HEK293 (cell line): ENCODE data around the gene NEGR1.

Experiments
- CTCF ChIA-PET: fragments of 350-600 bp; formaldehyde crosslinking; extraction: SDS; loops from one replicate; lab custom pipeline; 2021; ENCODE audit warnings: antibody characterized with exemption; lab: Yijun Ruan, JAX
- POLR2A ChIA-PET: fragments of 300-600 bp; formaldehyde crosslinking; extraction: SDS; loops from one replicate; lab custom pipeline; 2020; ENCODE audit warnings: antibody characterized with exemption, inconsistent platforms; lab: Yijun Ruan, JAX
- H3K27ac ChIP-seq: fragments of 200-500 bp; sonication (Bioruptor generic); 2 replicates; pipeline ENCODE4 v1.5.1; 2014; ENCODE audit warnings: low read depth, low read length, control low read depth, inconsistent platforms; ENCODE audit errors: extremely low read depth
- H3K36me3 ChIP-seq, 2 experiments: fragments of 200-500 bp in 1 of 2; sonication (Bioruptor generic) in 1 of 2; 1 replicate in 1 of 2; 2 replicates in 1 of 2; pipeline ENCODE4 v1.5.1; 2014 to 2017; ENCODE audit warnings: inconsistent platforms in 2 of 2, low read length in 2 of 2; ENCODE audit not compliant: control insufficient read depth in 2 of 2, insufficient read depth in 1 of 2
- H3K4me1 ChIP-seq: fragments of 200-500 bp; sonication (Bioruptor generic); 2 replicates; pipeline ENCODE4 v1.5.1; 2014; ENCODE audit warnings: mild to moderate bottlenecking, low read length, inconsistent platforms; ENCODE audit not compliant: control insufficient read depth, insufficient read depth
- H3K4me3 ChIP-seq: 2 replicates; pipeline ENCODE4 v1.5.1; 2011; ENCODE audit warnings: low read depth, mild to moderate bottlenecking, control low read depth, low read length, moderate library complexity
- H3K9me3 ChIP-seq: fragments of 200-500 bp; sonication (Bioruptor generic); 2 replicates; pipeline ENCODE4 v1.5.1; 2014; ENCODE audit warnings: low read depth, low read length, inconsistent platforms; ENCODE audit not compliant: control insufficient read depth, insufficient read depth
- GLIS1 ChIP-seq: fragments of 450-650 bp; formaldehyde crosslinking; IDR thresholded peaks from 2 replicates; pipeline ENCODE4 v1.5.1; 2016; ENCODE audit warnings: missing biosample characterization, missing genetic modification characterization
- SALL2 ChIP-seq: fragments of 450-650 bp; formaldehyde crosslinking; IDR thresholded peaks from 2 replicates; pipeline ENCODE4 v1.5.0; 2017; ENCODE audit warnings: missing biosample characterization, mild to moderate bottlenecking, missing genetic modification characterization, borderline replicate concordance
- SCRT1 ChIP-seq: fragments of 450-650 bp; formaldehyde crosslinking; IDR thresholded peaks from 2 replicates; pipeline ENCODE4 v1.5.1; 2016; ENCODE audit warnings: missing biosample characterization, missing genetic modification characterization, borderline replicate concordance
- SETDB1 ChIP-seq: IDR thresholded peaks from one replicate; pipeline ENCODE4 v1.6.1; 2017; ENCODE audit warnings: mild to moderate bottlenecking, low read length, moderate library complexity, mixed read lengths; ENCODE audit not compliant: insufficient read length
- SP7 ChIP-seq: fragments of 450-650 bp; formaldehyde crosslinking; IDR thresholded peaks from 2 replicates; pipeline ENCODE4 v1.5.1; 2016; ENCODE audit warnings: missing biosample characterization, missing genetic modification characterization
- ZBTB48 ChIP-seq: fragments of 450-650 bp; formaldehyde crosslinking; IDR thresholded peaks from 2 replicates; pipeline ENCODE4 v1.5.1; 2016; ENCODE audit warnings: missing biosample characterization, missing genetic modification characterization
- ZFP69B ChIP-seq: fragments of 450-650 bp; formaldehyde crosslinking; IDR thresholded peaks from 2 replicates; pipeline ENCODE4 v1.5.1; 2016; ENCODE audit warnings: missing biosample characterization, missing genetic modification characterization
- ZNF175 ChIP-seq: fragments of 450-650 bp; formaldehyde crosslinking; IDR thresholded peaks from 2 replicates; pipeline ENCODE4 v1.5.1; 2016; ENCODE audit warnings: missing biosample characterization, missing genetic modification characterization
- ZNF202 ChIP-seq: fragments of 450-650 bp; formaldehyde crosslinking; IDR thresholded peaks from 2 replicates; pipeline ENCODE4 v1.5.1; 2016; ENCODE audit warnings: missing biosample characterization, missing genetic modification characterization, borderline replicate concordance
- ZNF221 ChIP-seq: fragments of 450-650 bp; formaldehyde crosslinking; IDR thresholded peaks from 2 replicates; pipeline ENCODE4 v1.5.1; 2017; ENCODE audit warnings: missing biosample characterization, missing genetic modification characterization, borderline replicate concordance
- ZNF266 ChIP-seq: fragments of 450-650 bp; formaldehyde crosslinking; IDR thresholded peaks from 2 replicates; pipeline ENCODE4 v1.5.1; 2016; ENCODE audit warnings: missing biosample characterization, missing genetic modification characterization, low read depth
- ZNF302 ChIP-seq: fragments of 450-650 bp; formaldehyde crosslinking; IDR thresholded peaks from 2 replicates; pipeline ENCODE4 v1.5.1; 2016; ENCODE audit warnings: missing biosample characterization, missing genetic modification characterization, low read depth
- ZNF433 ChIP-seq: fragments of 450-650 bp; formaldehyde crosslinking; IDR thresholded peaks from 2 replicates; pipeline ENCODE4 v1.5.1; 2016; ENCODE audit warnings: missing biosample characterization, missing genetic modification characterization, low read depth
- ZNF549 ChIP-seq: fragments of 450-650 bp; IDR thresholded peaks from 2 replicates; pipeline ENCODE4 v1.5.1; 2018; ENCODE audit warnings: missing biosample characterization, missing genetic modification characterization, mild to moderate bottlenecking, inconsistent platforms, moderate library complexity
- ZNF558 ChIP-seq: fragments of 450-650 bp; formaldehyde crosslinking; IDR thresholded peaks from 2 replicates; pipeline ENCODE4 v1.5.1; 2016; ENCODE audit warnings: missing biosample characterization, missing genetic modification characterization
- ZNF600 ChIP-seq: fragments of 450-650 bp; formaldehyde crosslinking; IDR thresholded peaks from 2 replicates; pipeline ENCODE4 v1.5.1; 2016; ENCODE audit warnings: missing biosample characterization, missing genetic modification characterization
- ZNF664 ChIP-seq: fragments of 450-650 bp; formaldehyde crosslinking; IDR thresholded peaks from 2 replicates; pipeline ENCODE4 v1.5.1; 2016; ENCODE audit warnings: missing biosample characterization, missing genetic modification characterization
- ZNF76 ChIP-seq: fragments of 450-650 bp; formaldehyde crosslinking; IDR thresholded peaks from 2 replicates; pipeline ENCODE4; 2016; ENCODE audit warnings: low read depth, missing biosample characterization, missing genetic modification characterization, borderline replicate concordance
- TF ChIP-seq, protein P1 (sequence below): fragments of 450-650 bp; formaldehyde crosslinking; IDR thresholded peaks from 2 replicates; pipeline ENCODE4 v1.5.1; 2016; ENCODE audit warnings: missing biosample characterization, missing genetic modification characterization
- TF ChIP-seq, protein P2 (sequence below): fragments of 450-650 bp; formaldehyde crosslinking; IDR thresholded peaks from 2 replicates; pipeline ENCODE4 v1.5.1; 2016; ENCODE audit warnings: missing biosample characterization, missing genetic modification characterization
- TF ChIP-seq, protein P3 (sequence below): fragments of 450-650 bp; formaldehyde crosslinking; IDR thresholded peaks from 2 replicates; pipeline ENCODE4 v1.5.0; 2017; ENCODE audit warnings: missing biosample characterization, missing genetic modification characterization, borderline replicate concordance
- TF ChIP-seq, protein P4 (sequence below): fragments of 450-650 bp; formaldehyde crosslinking; IDR thresholded peaks from 2 replicates; pipeline ENCODE4 v1.5.1; 2016; ENCODE audit warnings: missing biosample characterization, missing genetic modification characterization
- TF ChIP-seq, protein P5 (sequence below): fragments of 450-650 bp; formaldehyde crosslinking; IDR thresholded peaks from 2 replicates; pipeline ENCODE4 v1.5.1; 2016; ENCODE audit warnings: missing biosample characterization, missing genetic modification characterization

The NEGR1 gene

DNA sequence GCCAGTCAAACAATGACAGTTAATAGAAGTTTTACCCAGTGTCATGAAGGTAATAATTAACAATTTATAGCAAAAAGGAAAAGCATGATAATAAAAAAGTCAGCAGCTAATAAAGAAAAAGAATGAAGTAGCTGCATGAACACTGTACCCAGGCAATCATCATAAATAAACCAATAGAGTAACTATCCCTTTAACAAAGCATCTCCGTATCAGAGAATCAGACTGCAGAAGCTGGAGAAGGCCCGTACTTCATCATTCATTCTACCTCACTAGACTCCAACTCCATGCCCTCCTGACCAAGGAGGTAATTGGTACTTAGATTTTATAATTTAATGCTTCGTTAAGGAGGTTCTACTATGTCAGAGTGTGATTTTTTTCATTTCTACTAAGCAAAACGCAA, 140.5 kb downstream of the NEGR1 start:
- CTCF ChIA-PET: no interaction called here
- Histone ChIP-seq H3K4me3 (no peak overlapping the region), H3K4me1 (no peaks in the 10 kb centered on the region), H3K36me3 (no peaks in the 10 kb centered on the region), H3K27ac (no peak overlapping the region)
- POLR2A ChIA-PET: no interaction called here
- TF ChIP-seq, protein P1, sequence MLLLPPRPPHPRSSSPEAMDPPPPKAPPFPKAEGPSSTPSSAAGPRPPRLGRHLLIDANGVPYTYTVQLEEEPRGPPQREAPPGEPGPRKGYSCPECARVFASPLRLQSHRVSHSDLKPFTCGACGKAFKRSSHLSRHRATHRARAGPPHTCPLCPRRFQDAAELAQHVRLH (tag by site-specific recombination): no peak
- no peak for TF ChIP-seq ZNF549
- TF ChIP-seq, protein P2, sequence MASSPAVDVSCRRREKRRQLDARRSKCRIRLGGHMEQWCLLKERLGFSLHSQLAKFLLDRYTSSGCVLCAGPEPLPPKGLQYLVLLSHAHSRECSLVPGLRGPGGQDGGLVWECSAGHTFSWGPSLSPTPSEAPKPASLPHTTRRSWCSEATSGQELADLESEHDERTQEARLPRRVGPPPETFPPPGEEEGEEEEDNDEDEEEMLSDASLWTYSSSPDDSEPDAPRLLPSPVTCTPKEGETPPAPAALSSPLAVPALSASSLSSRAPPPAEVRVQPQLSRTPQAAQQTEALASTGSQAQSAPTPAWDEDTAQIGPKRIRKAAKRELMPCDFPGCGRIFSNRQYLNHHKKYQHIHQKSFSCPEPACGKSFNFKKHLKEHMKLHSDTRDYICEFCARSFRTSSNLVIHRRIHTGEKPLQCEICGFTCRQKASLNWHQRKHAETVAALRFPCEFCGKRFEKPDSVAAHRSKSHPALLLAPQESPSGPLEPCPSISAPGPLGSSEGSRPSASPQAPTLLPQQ: no peak
- TF ChIP-seq, protein P3, sequence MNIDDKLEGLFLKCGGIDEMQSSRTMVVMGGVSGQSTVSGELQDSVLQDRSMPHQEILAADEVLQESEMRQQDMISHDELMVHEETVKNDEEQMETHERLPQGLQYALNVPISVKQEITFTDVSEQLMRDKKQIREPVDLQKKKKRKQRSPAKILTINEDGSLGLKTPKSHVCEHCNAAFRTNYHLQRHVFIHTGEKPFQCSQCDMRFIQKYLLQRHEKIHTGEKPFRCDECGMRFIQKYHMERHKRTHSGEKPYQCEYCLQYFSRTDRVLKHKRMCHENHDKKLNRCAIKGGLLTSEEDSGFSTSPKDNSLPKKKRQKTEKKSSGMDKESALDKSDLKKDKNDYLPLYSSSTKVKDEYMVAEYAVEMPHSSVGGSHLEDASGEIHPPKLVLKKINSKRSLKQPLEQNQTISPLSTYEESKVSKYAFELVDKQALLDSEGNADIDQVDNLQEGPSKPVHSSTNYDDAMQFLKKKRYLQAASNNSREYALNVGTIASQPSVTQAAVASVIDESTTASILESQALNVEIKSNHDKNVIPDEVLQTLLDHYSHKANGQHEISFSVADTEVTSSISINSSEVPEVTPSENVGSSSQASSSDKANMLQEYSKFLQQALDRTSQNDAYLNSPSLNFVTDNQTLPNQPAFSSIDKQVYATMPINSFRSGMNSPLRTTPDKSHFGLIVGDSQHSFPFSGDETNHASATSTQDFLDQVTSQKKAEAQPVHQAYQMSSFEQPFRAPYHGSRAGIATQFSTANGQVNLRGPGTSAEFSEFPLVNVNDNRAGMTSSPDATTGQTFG (tag by site-specific recombination): no peak
- no peak for TF ChIP-seq GLIS1 (tag by site-specific recombination)
- TF ChIP-seq, protein P4, sequence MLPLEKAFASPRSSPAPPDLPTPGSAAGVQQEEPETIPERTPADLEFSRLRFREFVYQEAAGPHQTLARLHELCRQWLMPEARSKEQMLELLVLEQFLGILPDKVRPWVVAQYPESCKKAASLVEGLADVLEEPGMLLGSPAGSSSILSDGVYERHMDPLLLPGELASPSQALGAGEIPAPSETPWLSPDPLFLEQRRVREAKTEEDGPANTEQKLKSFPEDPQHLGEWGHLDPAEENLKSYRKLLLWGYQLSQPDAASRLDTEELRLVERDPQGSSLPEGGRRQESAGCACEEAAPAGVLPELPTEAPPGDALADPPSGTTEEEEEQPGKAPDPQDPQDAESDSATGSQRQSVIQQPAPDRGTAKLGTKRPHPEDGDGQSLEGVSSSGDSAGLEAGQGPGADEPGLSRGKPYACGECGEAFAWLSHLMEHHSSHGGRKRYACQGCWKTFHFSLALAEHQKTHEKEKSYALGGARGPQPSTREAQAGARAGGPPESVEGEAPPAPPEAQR (tag by site-specific recombination): no peak
- TF ChIP-seq, protein P5, sequence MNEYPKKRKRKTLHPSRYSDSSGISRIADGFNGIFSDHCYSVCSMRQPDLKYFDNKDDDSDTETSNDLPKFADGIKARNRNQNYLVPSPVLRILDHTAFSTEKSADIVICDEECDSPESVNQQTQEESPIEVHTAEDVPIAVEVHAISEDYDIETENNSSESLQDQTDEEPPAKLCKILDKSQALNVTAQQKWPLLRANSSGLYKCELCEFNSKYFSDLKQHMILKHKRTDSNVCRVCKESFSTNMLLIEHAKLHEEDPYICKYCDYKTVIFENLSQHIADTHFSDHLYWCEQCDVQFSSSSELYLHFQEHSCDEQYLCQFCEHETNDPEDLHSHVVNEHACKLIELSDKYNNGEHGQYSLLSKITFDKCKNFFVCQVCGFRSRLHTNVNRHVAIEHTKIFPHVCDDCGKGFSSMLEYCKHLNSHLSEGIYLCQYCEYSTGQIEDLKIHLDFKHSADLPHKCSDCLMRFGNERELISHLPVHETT (tag by site-specific recombination): no peak
- no peak for TF ChIP-seq ZFP69B (tag by site-specific recombination)
- TF ChIP-seq ZNF558: no peak
- TF ChIP-seq, all 188 proteins: peak for 0
- H3K9me3 ChIP-seq: no peaks in the 10 kb centered on the region

DNA sequence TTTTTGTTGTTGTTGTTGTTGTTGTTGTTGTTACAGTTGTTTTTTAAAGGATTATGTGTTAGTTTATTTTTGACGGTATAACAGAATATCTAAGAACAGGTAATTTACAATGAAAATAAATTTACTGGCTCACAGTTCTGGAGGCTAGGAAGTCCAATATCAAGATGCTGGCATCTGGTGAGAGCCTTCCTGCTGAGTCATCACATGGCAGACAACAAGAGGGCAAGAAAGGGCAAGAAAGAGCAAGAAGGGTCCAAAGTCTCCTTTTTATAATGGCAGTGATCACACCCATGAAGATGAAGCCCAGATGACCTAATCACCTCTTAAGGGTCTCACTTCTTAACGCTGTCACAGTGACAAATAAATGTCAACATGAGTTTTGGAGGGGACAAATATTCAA, 142.1 kb downstream of the NEGR1 start:
- no peaks in the 10 kb centered on the region for H3K36me3 ChIP-seq
- no peak overlapping the region for H3K4me3 ChIP-seq
- H3K4me1 ChIP-seq: no peaks in the 10 kb centered on the region
- H3K9me3 ChIP-seq: no peaks in the 10 kb centered on the region
- POLR2A ChIA-PET: no interaction called here
- CTCF ChIA-PET: no interaction called here
- TF ChIP-seq ZNF221 (no peak), ZNF266 (tag by site-specific recombination) (no peak), ZNF202 (tag by site-specific recombination) (no peak), ZNF433 (tag by site-specific recombination) (no peak), SALL2 (tag by site-specific recombination) (no peak), SCRT1 (tag by site-specific recombination) (no peak), SP7 (tag by site-specific recombination) (no peak), ZBTB48 (tag by site-specific recombination) (no peak), ZNF76 (tag by site-specific recombination) (no peak), ZNF302 (tag by site-specific recombination) (no peak), ZNF600 (no peak), SETDB1 (no peak), ZNF664 (tag by site-specific recombination) (no peak), ZNF175 (tag by site-specific recombination) (no peak)
- TF ChIP-seq, all 188 proteins: peak for 0
- no peak overlapping the region for H3K27ac ChIP-seq
